Kidney epithelial cell (primary cell): ENCODE results near the gene HERPUD1. TPM values are rescaled to one million over a fixed set of nuclear protein-coding genes. Genes with fewer than 3 reads are reported as not detected.
A peak's percentile ranks its signal among the peaks of the same experiment; 100 is the strongest.

Source experiments
- DNase-seq: peaks from one replicate; pipeline ENCODE4 v3.0.0-alpha.2; 2010; ENCODE audit warnings: low read depth
- H3K27me3 ChIP-seq: 2 replicates; pipeline ENCODE4 v1.6.0; 2011; ENCODE audit warnings: low read length; ENCODE audit not compliant: control insufficient read depth, insufficient read depth
- H3K36me3 ChIP-seq: 2 replicates; pipeline ENCODE4 v1.5.1; 2011; ENCODE audit warnings: low read length; ENCODE audit not compliant: control insufficient read depth, insufficient read depth
- H3K4me3 ChIP-seq: 2 replicates; pipeline ENCODE4 v1.5.1; 2011; ENCODE audit warnings: low read depth, mild to moderate bottlenecking, control low read depth, low read length
- CTCF ChIP-seq: IDR thresholded peaks from 2 replicates; pipeline ENCODE4 v1.5.1; 2011; ENCODE audit warnings: mild to moderate bottlenecking, moderate library complexity, low read length, control low read depth, inconsistent platforms; ENCODE audit not compliant: insufficient read depth, poor library complexity, severe bottlenecking
- total RNA-seq: library from RNA; depleted of rRNA; stranded (reverse); fragments of >200 nt; gene quantifications from 2 replicates; pipeline ENCODE4 v1.2.3, GENCODE V29; 2015

The HERPUD1 gene
- total RNA-seq, 1 donor from 2014 or later, result 321 TPM

- DNase-seq, result no peak
- H3K27me3 ChIP-seq, result no peaks in the 10 kb centered on the region
- TF ChIP-seq CTCF, result no peak
- H3K36me3 ChIP-seq, result no peaks in the 10 kb centered on the region
- no peak overlapping the region for H3K4me3 ChIP-seq
These were observed 22.4 kb upstream of the HERPUD1 start for GRCh38 chr16:56909527-56909979.

GRCh38 chr16:56910112-56910511 lies 21.8 kb upstream of the HERPUD1 start:
- no peak for DNase-seq
- Histone ChIP-seq H3K4me3 (no peak overlapping the region), H3K36me3 (no peaks in the 10 kb centered on the region), H3K27me3 (no peaks in the 10 kb centered on the region)
- no peak for TF ChIP-seq CTCF

DNA sequence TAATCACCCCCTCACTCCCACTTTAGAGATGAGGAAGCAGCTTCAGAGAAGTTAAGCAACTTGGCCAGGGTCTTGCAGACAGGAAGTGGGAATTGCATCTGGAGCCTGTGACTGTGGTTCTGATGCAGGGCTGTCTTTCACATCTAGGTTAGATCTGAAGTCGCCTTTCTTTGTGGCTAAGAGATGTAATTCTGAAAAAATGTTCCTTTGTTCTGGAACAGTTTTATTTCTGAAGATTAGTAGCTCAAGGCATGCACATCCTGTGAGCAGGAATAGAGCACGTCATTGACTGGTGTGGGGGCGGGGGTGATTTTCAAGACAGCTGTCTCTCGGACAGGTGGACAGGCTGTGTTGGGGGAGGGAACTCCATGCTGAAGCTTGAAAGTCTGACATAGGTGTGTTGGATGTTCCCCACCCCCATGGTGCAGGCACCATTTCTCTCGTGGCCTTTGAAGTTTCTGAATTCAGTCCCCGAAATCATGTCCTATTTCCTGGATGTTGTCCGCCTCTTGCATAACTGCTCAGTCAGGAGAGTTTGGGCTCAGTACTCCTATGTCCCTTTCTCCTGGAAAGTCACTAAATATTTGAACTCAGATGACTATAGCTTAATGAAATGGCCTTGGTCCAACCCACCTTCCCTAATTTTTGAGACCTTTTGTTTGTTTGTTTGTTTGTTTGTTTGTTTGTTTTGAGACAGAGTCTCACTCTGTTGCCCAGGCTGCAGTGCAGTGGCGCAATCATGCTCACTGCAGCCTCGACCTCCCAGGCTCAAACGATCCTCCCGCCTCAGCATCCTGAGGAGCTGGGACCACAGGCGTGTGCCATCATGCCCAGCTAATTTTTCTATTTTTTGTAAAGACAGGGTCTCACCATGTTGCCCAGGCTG lies 21.0 kb upstream of the HERPUD1 start:
- no peak overlapping the region for H3K4me3 ChIP-seq
- peak; percentile 85 for DNase-seq
- H3K36me3 ChIP-seq, result no peaks in the 10 kb centered on the region
- no peak for TF ChIP-seq CTCF
- H3K27me3 ChIP-seq, result no peaks in the 10 kb centered on the region

- H3K36me3 ChIP-seq, result no peaks in the 10 kb centered on the region
- no peaks in the 10 kb centered on the region for H3K27me3 ChIP-seq
- no peak for DNase-seq
- H3K4me3 ChIP-seq, result no peak overlapping the region
- no peak for TF ChIP-seq CTCF
These were observed 20.0 kb upstream of the HERPUD1 start for GRCh38 chr16:56911771-56912571.

DNA sequence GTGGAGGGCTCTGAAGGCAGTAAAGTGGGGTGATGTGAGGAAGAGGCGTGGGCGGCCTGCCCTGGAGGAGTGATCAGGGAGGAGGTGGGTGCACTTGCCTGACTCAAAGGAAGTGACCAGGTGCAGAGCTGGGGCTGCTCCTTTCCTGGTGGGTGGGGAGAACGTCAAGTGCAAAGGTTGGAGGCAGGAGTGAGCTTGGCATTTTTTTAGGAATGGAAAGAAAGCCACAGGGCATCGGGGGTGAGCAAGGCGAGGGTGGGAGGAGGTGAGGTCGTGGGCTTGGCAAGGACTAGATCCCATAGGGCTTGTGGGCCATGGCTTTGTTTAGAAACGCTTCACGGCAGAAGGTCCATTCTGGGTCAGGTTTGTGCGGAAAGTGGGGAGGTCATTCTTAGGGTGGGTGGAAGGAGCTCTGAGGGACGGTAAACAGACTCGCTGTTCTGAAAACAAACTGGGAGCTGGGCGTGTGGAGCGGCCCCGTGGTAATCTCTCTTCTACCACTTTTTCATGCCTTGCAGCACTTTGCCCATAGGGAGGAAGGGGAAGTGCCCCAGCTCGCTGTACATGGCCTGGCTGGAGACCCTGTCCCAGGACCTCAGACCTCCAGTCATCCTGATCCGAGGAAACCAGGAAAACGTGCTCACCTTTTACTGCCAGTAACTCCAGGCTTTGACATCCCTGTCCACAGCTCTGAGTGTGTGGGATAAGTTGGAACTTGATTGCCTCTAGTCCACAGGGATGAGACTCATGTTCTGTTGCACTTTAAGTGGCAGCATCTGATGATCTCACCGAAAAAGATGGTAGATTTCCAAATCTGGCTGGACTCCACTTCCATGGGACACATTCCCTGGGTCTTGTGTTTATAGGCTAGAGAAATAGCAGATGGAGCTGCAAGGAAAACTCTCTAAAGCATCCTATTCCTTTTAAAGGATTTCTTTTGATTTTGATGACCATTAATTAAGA lies 18.9 kb upstream of the HERPUD1 start:
- H3K27me3 ChIP-seq, result no peaks in the 10 kb centered on the region
- TF ChIP-seq CTCF, result no peak
- no peak for DNase-seq

More for the DNA sequence above, 18.9 kb upstream of the HERPUD1 start:
- Histone ChIP-seq H3K36me3 (no peaks in the 10 kb centered on the region), H3K4me3 (no peak overlapping the region)
